ENCODE results near the gene GALNT7. TPM values are rescaled to one million over a fixed set of nuclear protein-coding genes. Genes with fewer than 3 reads are reported as not detected.

GALNT7 gene
- total and polyA plus RNA-seq, 2 of the 13 experiments (the other 11 are each of a cell fraction or from before 2014, with no cell fraction given), result 0.08 to 0.13 TPM

DNA sequence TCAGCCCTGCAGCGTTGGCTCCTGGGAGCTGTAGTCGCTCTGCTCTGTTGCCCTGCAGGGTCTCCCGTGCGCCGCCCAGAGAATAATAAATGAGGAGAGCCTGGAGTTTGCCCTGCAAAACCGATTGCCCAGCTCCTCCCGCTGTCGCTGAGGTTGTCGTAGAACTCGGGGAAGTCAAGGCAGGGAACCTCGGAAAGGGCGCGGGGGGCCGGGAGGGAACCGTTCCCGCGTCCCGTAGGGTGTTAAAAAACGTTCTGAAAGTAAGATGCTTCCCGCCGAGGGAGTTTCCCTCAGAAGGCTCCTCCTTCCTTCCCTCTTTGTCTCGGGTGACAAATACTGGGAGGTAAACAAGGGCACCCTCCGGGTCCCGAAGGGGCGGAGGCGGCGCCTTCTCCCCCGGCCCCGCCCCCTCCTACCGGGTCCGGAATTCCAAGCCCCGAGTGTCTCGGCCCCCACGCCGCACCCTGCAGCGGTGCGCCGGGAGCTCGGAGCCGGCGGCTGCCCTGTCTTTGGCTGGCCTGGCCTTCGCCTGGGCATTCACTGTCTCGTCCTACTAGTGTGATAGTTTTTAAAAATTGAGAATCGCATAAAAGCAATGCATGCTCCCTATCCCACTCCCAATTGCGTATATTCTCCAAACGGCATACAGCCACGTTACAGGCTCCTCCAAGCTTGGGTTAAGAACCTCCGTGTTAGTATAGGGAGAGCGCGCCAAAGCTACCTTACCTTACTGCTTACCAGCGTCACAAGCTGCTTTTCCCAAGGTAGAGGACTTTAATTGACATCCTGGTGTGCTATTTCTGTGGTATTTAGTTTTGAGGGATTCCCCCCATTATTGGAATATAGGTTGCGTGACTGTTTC is 166.5 kb downstream of the GALNT7 start:
- ATAC-seq (peak; percentile 80), DNase-seq (ENCODE audit: low spot score) (peak; percentile 83), FAIRE-seq (peak; percentile 30)
- Histone ChIP-seq H3K9ac (ENCODE audit: insufficient read depth, low read depth, low read length) (peak overlapping the region; percentile 87), H2AFZ (ENCODE audit: low read length) (peak overlapping the region; percentile 90), H3K27ac (ENCODE audit: extremely low read length, insufficient read depth, low read length) (peak overlapping the region; percentile 99), H3K9me3 (ENCODE audit: low read length) (no peaks in the 10 kb centered on the region), H3K36me3 (replicated peaks in 1 of 2; ENCODE audit: control insufficient read depth in 1 of 2, insufficient read depth in 2 of 2, low read length in 2 of 2) (peaks cover 0 to 13% of the 10 kb centered on the region in 2 experiments; a peak in 2 of 5 replicates), H3K4me3 (replicated peaks in 1 of 3; ENCODE audit: insufficient read depth in 1 of 3, low read depth in 2 of 3, low read length in 3 of 3) (peak overlapping the region; percentile 73 to 89 (median 77)), H3K79me2 (ENCODE audit: insufficient read depth, low read length) (peaks cover 20% of the 10 kb centered on the region), H3K4me1 (ENCODE audit: insufficient read depth, low read length) (peaks cover 23% of the 10 kb centered on the region), H4K20me1 (ENCODE audit: insufficient read depth, low read length) (peaks cover 3% of the 10 kb centered on the region; the same call in 1 of the 2 replicates), H3K4me2 (ENCODE audit: low read depth, low read length) (peak overlapping the region; percentile 77), H3K27me3 (ENCODE audit: control insufficient read depth in 1 of 2, insufficient read depth in 2 of 2, low read length in 2 of 2) (no peaks in the 10 kb centered on the region; a peak in 2 of 5 replicates)
- BruUV-seq (replicated peaks), result TSS peak; percentile 82
- in situ Hi-C loops (cut with HindIII; ENCODE audit: extremely low pct_ligation_motif_present, low pct_unique_long_range_greater_than_20kb), result loop anchor here (5.0 kb wide), 1 partner anchor 37 kb away; the partner anchor contains the start of gene SAP30
- 4% methylated on average over 32 of the region's 52 CpGs for WGBS (ENCODE audit: low lambda C conversion rate)
- POLR2A ChIA-PET, result interaction anchor here (0.8 to 3.4 kb wide), 8 partner anchors 10 to 40 kb away, joined by 3 to 109 read pairs (median 4); partner anchors contain the start of gene SAP30
- CTCF ChIA-PET (ENCODE audit: low intra/inter-chr PET ratio, low total read pairs), result no interaction called here
- intact Hi-C loops (cut with micrococcal nuclease; ENCODE audit: unreplicated experiment), result loop anchor here (1.0 kb wide), 1 partner anchor 35 kb away; the partner anchor contains the start of gene SAP30
- no peak for TF ChIP-seq PAX8 (CRISPR knock-in tag; IDR thresholded peaks at IDR 0.05; ENCODE audit: borderline replicate concordance)
- TF ChIP-seq, protein P1, sequence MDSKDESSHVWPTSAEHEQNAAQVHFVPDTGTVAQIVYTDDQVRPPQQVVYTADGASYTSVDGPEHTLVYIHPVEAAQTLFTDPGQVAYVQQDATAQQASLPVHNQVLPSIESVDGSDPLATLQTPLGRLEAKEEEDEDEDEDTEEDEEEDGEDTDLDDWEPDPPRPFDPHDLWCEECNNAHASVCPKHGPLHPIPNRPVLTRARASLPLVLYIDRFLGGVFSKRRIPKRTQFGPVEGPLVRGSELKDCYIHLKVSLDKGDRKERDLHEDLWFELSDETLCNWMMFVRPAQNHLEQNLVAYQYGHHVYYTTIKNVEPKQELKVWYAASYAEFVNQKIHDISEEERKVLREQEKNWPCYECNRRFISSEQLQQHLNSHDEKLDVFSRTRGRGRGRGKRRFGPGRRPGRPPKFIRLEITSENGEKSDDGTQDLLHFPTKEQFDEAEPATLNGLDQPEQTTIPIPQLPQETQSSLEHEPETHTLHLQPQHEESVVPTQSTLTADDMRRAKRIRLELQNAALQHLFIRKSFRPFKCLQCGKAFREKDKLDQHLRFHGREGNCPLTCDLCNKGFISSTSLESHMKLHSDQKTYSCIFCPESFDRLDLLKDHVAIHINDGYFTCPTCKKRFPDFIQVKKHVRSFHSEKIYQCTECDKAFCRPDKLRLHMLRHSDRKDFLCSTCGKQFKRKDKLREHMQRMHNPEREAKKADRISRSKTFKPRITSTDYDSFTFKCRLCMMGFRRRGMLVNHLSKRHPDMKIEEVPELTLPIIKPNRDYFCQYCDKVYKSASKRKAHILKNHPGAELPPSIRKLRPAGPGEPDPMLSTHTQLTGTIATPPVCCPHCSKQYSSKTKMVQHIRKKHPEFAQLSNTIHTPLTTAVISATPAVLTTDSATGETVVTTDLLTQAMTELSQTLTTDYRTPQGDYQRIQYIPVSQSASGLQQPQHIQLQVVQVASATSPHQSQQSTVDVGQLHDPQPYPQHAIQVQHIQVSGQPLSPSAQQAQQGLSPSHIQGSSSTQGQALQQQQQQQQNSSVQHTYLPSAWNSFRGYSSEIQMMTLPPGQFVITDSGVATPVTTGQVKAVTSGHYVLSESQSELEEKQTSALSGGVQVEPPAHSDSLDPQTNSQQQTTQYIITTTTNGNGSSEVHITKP (CRISPR knock-in tag; IDR thresholded peaks at IDR 0.05; ENCODE audit: low read depth), result no peak
- TF ChIP-seq, protein P2, sequence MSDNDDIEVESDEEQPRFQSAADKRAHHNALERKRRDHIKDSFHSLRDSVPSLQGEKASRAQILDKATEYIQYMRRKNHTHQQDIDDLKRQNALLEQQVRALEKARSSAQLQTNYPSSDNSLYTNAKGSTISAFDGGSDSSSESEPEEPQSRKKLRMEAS (IDR thresholded peaks at IDR 0.05), result 0 out of 2 replicates have a peak, but pooled peaks have one; percentile 12
- no peak for TF ChIP-seq ZNF335 (CRISPR knock-in tag; IDR thresholded peaks at IDR 0.05)
- TF ChIP-seq KLF16 (CRISPR knock-in tag; IDR thresholded peaks at IDR 0.05), result no peak; a peak in 1 of 4 replicates
- TF ChIP-seq TOPORS (CRISPR knock-in tag; IDR thresholded peaks at IDR 0.05), result no peak
- TF ChIP-seq SIN3A (IDR thresholded peaks at IDR 0.05; ENCODE audit: borderline replicate concordance, low read depth, low read length), result peak; percentile 64; the same call in 1 of the 2 replicates
- TF ChIP-seq AGO1 (IDR thresholded peaks at IDR 0.05; ENCODE audit: low read depth, low read length, poor library complexity, severe bottlenecking), result peak; percentile 21
- no peak; the same call in 1 of the 2 replicates for TF ChIP-seq ZNF878 (CRISPR knock-in tag; IDR thresholded peaks at IDR 0.05)
- TF ChIP-seq SKI (IDR thresholded peaks at IDR 0.05; ENCODE audit: partially characterized antibody), result no peak
- no peak for TF ChIP-seq JUND (CRISPR knock-in tag; IDR thresholded peaks at IDR 0.05)
- TF ChIP-seq KDM2A (CRISPR knock-in tag; IDR thresholded peaks at IDR 0.05; ENCODE audit: borderline replicate concordance, low read depth), result 0 out of 2 replicates have a peak, but pooled peaks have one; percentile 49
- TF ChIP-seq, protein P3, sequence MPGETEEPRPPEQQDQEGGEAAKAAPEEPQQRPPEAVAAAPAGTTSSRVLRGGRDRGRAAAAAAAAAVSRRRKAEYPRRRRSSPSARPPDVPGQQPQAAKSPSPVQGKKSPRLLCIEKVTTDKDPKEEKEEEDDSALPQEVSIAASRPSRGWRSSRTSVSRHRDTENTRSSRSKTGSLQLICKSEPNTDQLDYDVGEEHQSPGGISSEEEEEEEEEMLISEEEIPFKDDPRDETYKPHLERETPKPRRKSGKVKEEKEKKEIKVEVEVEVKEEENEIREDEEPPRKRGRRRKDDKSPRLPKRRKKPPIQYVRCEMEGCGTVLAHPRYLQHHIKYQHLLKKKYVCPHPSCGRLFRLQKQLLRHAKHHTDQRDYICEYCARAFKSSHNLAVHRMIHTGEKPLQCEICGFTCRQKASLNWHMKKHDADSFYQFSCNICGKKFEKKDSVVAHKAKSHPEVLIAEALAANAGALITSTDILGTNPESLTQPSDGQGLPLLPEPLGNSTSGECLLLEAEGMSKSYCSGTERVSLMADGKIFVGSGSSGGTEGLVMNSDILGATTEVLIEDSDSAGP (CRISPR knock-in tag; IDR thresholded peaks at IDR 0.05; ENCODE audit: borderline replicate concordance), result peak; percentile 45; the same call in 1 of the 2 replicates
- no peak for TF ChIP-seq FOXA1 (IDR thresholded peaks at IDR 0.05)
- TF ChIP-seq FOXA1 (CRISPR knock-in tag; IDR thresholded peaks at IDR 0.05), result peak; percentile 71
- TF ChIP-seq SP2 (CRISPR knock-in tag; IDR thresholded peaks at IDR 0.05), result no peak
- no peak for TF ChIP-seq NR2F6 (IDR thresholded peaks at IDR 0.05)
- TF ChIP-seq NR2F6 (CRISPR knock-in tag; IDR thresholded peaks at IDR 0.05), result no peak
- no peak; the same call in 1 of the 2 replicates for TF ChIP-seq NAIF1 (CRISPR knock-in tag; IDR thresholded peaks at IDR 0.05; ENCODE audit: borderline replicate concordance)

Measured in HepG2 (cell line).